CD14-positive monocyte (primary cell): ENCODE data around the gene AHNAK2. TPM values are rescaled to one million over a fixed set of nuclear protein-coding genes. Genes with fewer than 3 reads are reported as not detected.

Source experiments
- DNase-seq, 3 donors: peaks; one replicate each; pipeline ENCODE4 v3.0.0-alpha.2; 2011 to 2022
- H2AFZ ChIP-seq: 2 replicates; pipeline ENCODE4 v1.6.0; 2012; ENCODE audit warnings: mild to moderate bottlenecking, low read depth, low read length, inconsistent platforms; ENCODE audit not compliant: insufficient read depth, poor library complexity, severe bottlenecking
- H3K27ac ChIP-seq, 2 donors: 1 replicate in 1 of 2; 2 replicates in 1 of 2; pipeline ENCODE4 v1.5.1; 2012 to 2013; ENCODE audit warnings: low read length in 2 of 2, control low read depth in 1 of 2, inconsistent platforms in 1 of 2, low read depth in 1 of 2, mild to moderate bottlenecking in 1 of 2
- H3K27me3 ChIP-seq, 2 donors: one replicate each; pipeline versions ENCODE4 v1.6.0 to v1.6.1; 2011 to 2013; ENCODE audit warnings: low read length in 2 of 2; ENCODE audit not compliant: control insufficient read depth in 2 of 2, insufficient read depth in 2 of 2
- H3K36me3 ChIP-seq, 2 donors: replicated peaks in 1 of 2; 1 replicate in 1 of 2; 2 replicates in 1 of 2; pipeline versions ENCODE4 v1.5.1 to v1.6.1; 2012 to 2013; ENCODE audit warnings: low read length in 2 of 2, control low read depth in 1 of 2, inconsistent platforms in 1 of 2, mild to moderate bottlenecking in 1 of 2; ENCODE audit not compliant: insufficient read depth in 2 of 2, control insufficient read depth in 1 of 2
- H3K4me1 ChIP-seq, 2 donors: 1 replicate in 1 of 2; 2 replicates in 1 of 2; pipeline versions ENCODE4 v1.5.1 to v1.6.1; 2012 to 2013; ENCODE audit warnings: low read length in 2 of 2, control low read depth in 1 of 2, inconsistent platforms in 1 of 2, mild to moderate bottlenecking in 1 of 2, moderate library complexity in 1 of 2; ENCODE audit not compliant: insufficient read depth in 2 of 2, control insufficient read depth in 1 of 2
- H3K4me2 ChIP-seq: replicated peaks from 2 replicates; pipeline ENCODE3; 2012; ENCODE audit warnings: low read length, moderate library complexity, mild to moderate bottlenecking; ENCODE audit not compliant: poor library complexity, severe bottlenecking; ENCODE audit errors: extremely low read depth
- H3K4me3 ChIP-seq, 3 experiments: fragments of 200-600 bp in 1 of 3; sonication (generic) in 1 of 3; replicated peaks in 1 of 3; 1 replicate in 2 of 3; 2 replicates in 1 of 3; pipeline ENCODE4 v1.5.1; 2011 to 2013; ENCODE audit warnings: low read length in 3 of 3, mild to moderate bottlenecking in 3 of 3, control low read depth in 2 of 3, low read depth in 2 of 3, inconsistent platforms in 1 of 3, moderate library complexity in 1 of 3
- H3K79me2 ChIP-seq: 2 replicates; pipeline ENCODE4 v1.6.0; 2012; ENCODE audit warnings: mild to moderate bottlenecking, control low read depth, inconsistent platforms, low read length, moderate library complexity; ENCODE audit not compliant: insufficient read depth
- H3K9ac ChIP-seq: 2 replicates; pipeline ENCODE4 v1.6.0; 2017; ENCODE audit warnings: low read length, mild to moderate bottlenecking; ENCODE audit not compliant: insufficient read depth, poor library complexity, severe bottlenecking
- H3K9me3 ChIP-seq, 2 donors: replicated peaks in 1 of 2; 1 replicate in 1 of 2; 2 replicates in 1 of 2; pipeline versions ENCODE4 v1.5.1 to v1.6.1; 2012 to 2013; ENCODE audit warnings: low read length in 2 of 2, control low read depth in 1 of 2; ENCODE audit not compliant: control insufficient read depth in 1 of 2, insufficient read depth in 1 of 2
- H4K20me1 ChIP-seq: 2 replicates; pipeline ENCODE4 v1.6.0; 2012; ENCODE audit warnings: mild to moderate bottlenecking, low read length, control low read depth, moderate library complexity; ENCODE audit not compliant: insufficient read depth
- H3K27ac Mint-ChIP-seq, 7 donors: one replicate each; pipeline ENCODE4 v1.8.0; 2020; ENCODE audit warnings: mild to moderate bottlenecking in 7 of 7, mixed read lengths in 7 of 7, moderate library complexity in 6 of 7, inconsistent platforms in 2 of 7
- H3K27me3 Mint-ChIP-seq, 3 donors: one replicate each; pipeline ENCODE4 v1.8.0; 2021 to 2022; ENCODE audit warnings: low read depth in 3 of 3, mild to moderate bottlenecking in 3 of 3, mixed read lengths in 3 of 3, moderate library complexity in 3 of 3, inconsistent platforms in 1 of 3
- H3K36me3 Mint-ChIP-seq, 2 donors: one replicate each; pipeline ENCODE4 v1.8.0; 2020; ENCODE audit warnings: mixed read lengths in 2 of 2, inconsistent platforms in 1 of 2, mild to moderate bottlenecking in 1 of 2
- H3K4me1 Mint-ChIP-seq: one replicate; pipeline ENCODE4 v1.8.0; 2020; ENCODE audit warnings: mild to moderate bottlenecking, mixed read lengths
- H3K4me3 Mint-ChIP-seq, 2 donors: one replicate each; pipeline ENCODE4 v1.8.0; 2020; ENCODE audit warnings: mild to moderate bottlenecking in 2 of 2, mixed read lengths in 2 of 2, moderate library complexity in 1 of 2
- H3K9me3 Mint-ChIP-seq, 7 donors: one replicate each; pipeline ENCODE4 v1.8.0; 2020 to 2022; ENCODE audit warnings: mixed read lengths in 7 of 7, mild to moderate bottlenecking in 6 of 7, moderate library complexity in 6 of 7, inconsistent platforms in 2 of 7
- CTCF ChIP-seq: fragments of 200-600 bp; IDR thresholded peaks from one replicate; pipeline ENCODE4 v1.8.0; 2022; ENCODE audit warnings: antibody characterized with exemption, mild to moderate bottlenecking
- whole genome bisulfite sequencing: methylation state at CpG from one replicate; pipeline ENCODE4 v1.1.5; 2013; ENCODE audit warnings: missing lambda C conversion rate; ENCODE audit not compliant: insufficient coverage; 5-methylcytosine and 5-hydroxymethylcytosine counted together
- intact Hi-C, 2 donors: fragments of 100-400 bp; cut with micrococcal nuclease; formaldehyde crosslinking; loops; one replicate each; pipeline versions ENCODE4 v1.15.0 to v1.15.1; 2023
- polyA plus RNA-seq, 3 donors: library from polyadenylated mRNA; depleted of rRNA in 1 of 3; unstranded in 2 of 3; stranded (reverse) in 1 of 3; fragments of 300-500 nt in 2 of 3; fragments of >200 nt in 1 of 3; fragmentation: Illumina TruSeq in 2 of 3; gene quantifications; 1 replicate in 2 of 3; 2 replicates in 1 of 3; pipeline ENCODE4 v1.2.3, GENCODE V29; 2012 to 2021

AHNAK2 gene
- polyA plus RNA-seq, 3 donors, result 0.01 TPM; not detected in 2

DNA sequence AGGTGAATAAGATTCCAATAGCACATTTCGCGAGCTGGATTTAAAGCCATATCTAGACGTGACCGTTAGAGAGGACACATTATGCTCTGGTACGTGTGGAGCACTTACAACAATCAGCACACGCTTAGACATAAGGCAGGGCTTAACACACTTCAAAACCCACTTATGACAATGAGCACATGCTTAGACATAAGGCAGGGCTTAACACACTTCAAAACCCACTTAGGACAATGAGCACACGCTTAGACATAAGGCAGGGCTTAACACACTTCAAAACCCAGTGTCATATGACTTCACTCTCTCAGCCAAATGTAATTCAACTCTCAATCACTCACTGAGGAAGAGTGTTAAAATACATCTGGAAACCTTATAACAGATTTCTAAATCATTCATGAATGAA lies 64.7 kb downstream of the AHNAK2 start:
- H3K9me3 Mint-ChIP-seq, result peaks cover 7 to 30% (median 21%) of the 10 kb centered on the region in 7 donors
- Histone ChIP-seq H4K20me1 (no peaks in the 10 kb centered on the region), H3K4me1 (no peaks in the 10 kb centered on the region), H3K27ac (no peak overlapping the region), H3K4me2 (no peak overlapping the region), H3K9ac (no peak overlapping the region), H3K36me3 (no peaks in the 10 kb centered on the region), H3K79me2 (no peaks in the 10 kb centered on the region), H3K9me3 (peaks cover 18 to 22% of the 10 kb centered on the region in 2 donors), H2AFZ (no peak overlapping the region), H3K4me3 (no peak overlapping the region), H3K27me3 (peaks cover 0 to 4% of the 10 kb centered on the region in 2 donors)
- H3K4me3 Mint-ChIP-seq, result no peak overlapping the region
- intact Hi-C loops, result no loop called here
- no peak for DNase-seq
- H3K4me1 Mint-ChIP-seq, result no peaks in the 10 kb centered on the region
- 96% methylated on average over 5 of the region's 7 CpGs for WGBS
- H3K27me3 Mint-ChIP-seq, result peaks cover 15 to 27% (median 26%) of the 10 kb centered on the region in 3 donors
- H3K27ac Mint-ChIP-seq, result no peak overlapping the region
- no peaks in the 10 kb centered on the region for H3K36me3 Mint-ChIP-seq
- TF ChIP-seq CTCF, result no peak

DNA sequence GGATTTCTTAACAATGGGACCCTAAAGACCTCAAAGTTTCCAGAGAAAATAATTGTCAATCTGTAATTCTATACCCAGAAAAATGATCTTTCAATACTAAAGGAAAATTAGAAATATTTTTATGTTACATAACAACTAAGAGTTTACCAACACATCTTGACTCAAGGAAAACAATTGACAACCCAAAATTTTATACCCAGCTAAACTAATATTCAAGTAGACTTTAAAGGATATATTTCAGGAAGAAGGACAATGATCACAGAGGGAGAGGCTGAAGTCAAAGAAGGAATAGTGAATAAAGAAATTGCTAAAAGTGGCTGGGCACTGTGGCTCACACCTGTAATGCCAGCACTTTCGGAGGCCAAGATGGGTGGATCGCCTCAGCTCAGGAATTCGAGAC lies 66.1 kb downstream of the AHNAK2 start:
- Mint-ChIP-seq H3K4me1 (no peaks in the 10 kb centered on the region), H3K27me3 (peaks cover 21 to 34% (median 24%) of the 10 kb centered on the region in 3 donors), H3K9me3 (peaks cover 9 to 32% (median 23%) of the 10 kb centered on the region in 7 donors), H3K36me3 (no peaks in the 10 kb centered on the region), H3K27ac (no peak overlapping the region), H3K4me3 (no peak overlapping the region)
- Histone ChIP-seq H3K4me1 (no peaks in the 10 kb centered on the region), H3K4me2 (no peak overlapping the region), H3K9ac (no peak overlapping the region), H3K36me3 (no peaks in the 10 kb centered on the region), H4K20me1 (no peaks in the 10 kb centered on the region), H3K9me3 (peaks cover 18 to 22% of the 10 kb centered on the region in 2 donors), H3K79me2 (no peaks in the 10 kb centered on the region), H3K4me3 (no peak overlapping the region), H3K27me3 (peaks cover 2 to 4% of the 10 kb centered on the region in 2 donors), H2AFZ (no peak overlapping the region), H3K27ac (no peak overlapping the region)
- no peak for DNase-seq
- no CpG with 5 or more reads among the region's 3 CpGs for WGBS
- TF ChIP-seq CTCF, result no peak
- intact Hi-C loops, result no loop called here
